K562 (cell line): ENCODE data around the gene ARHGDIA. TPM values are rescaled to one million over a fixed set of nuclear protein-coding genes. Genes with fewer than 3 reads are reported as not detected.

Experiments
- ATAC-seq: fragments of 200-7000 bp; cut with Tn5 transposase; 3 replicates; pipeline ENCODE4 v1.9.1; 2020; ENCODE audit warnings: moderate library complexity
- BruUV-seq: library from RNA; stranded (reverse); fragments of 400-500 nt; replicated peaks from 2 replicates; lab custom pipeline; 2021; lab: Mats Ljungman, UMichigan
- CTCF ChIA-PET: fragments of 300-600 bp; formaldehyde crosslinking; extraction: SDS; loops from one replicate; lab custom pipeline; 2021; ENCODE audit warnings: low intra/inter-chr PET ratio; lab: Yijun Ruan, JAX
- POLR2A ChIA-PET: fragments of 300-600, 350-650 bp; sonication (Branson Sonifier 250); formaldehyde crosslinking; extraction: SDS; loops from one replicate; lab custom pipeline; 2021; ENCODE audit warnings: antibody characterized with exemption, inconsistent platforms; lab: Yijun Ruan, JAX
- DNase-seq, 4 experiments: peaks; one replicate each; pipeline versions ENCODE4 v3.0.0 to v3.0.0-alpha.2; 2011 to 2018; ENCODE audit warnings: low spot score in 3 of 4, mixed read lengths in 3 of 4; ENCODE audit errors: extremely low read depth in 1 of 4
- FAIRE-seq: peaks from 2 replicates; lab custom pipeline; 2011; peaks lifted over from hg19 to GRCh38; lab: Jason Lieb, UNC
- H2AFZ ChIP-seq: 2 replicates; pipeline ENCODE4 v1.6.0; 2011; ENCODE audit warnings: low read depth, low read length, control low read depth, inconsistent platforms
- H3K27ac ChIP-seq: fragments of 200-600 bp; 3 replicates; pipeline ENCODE4 v1.8.0; 2011; ENCODE audit warnings: low read depth, mild to moderate bottlenecking, control low read depth, inconsistent platforms, low read length, moderate library complexity, mixed read lengths; ENCODE audit errors: extremely low read depth
- H3K27me3 ChIP-seq, 2 experiments: fragments of 300-600 bp in 1 of 2; 2 replicates in 1 of 2; 3 replicates in 1 of 2; pipeline versions ENCODE4 v1.6.0 to v1.8.0; 2011; ENCODE audit warnings: inconsistent platforms in 2 of 2, low read length in 2 of 2, mild to moderate bottlenecking in 1 of 2, mixed read lengths in 1 of 2, moderate library complexity in 1 of 2; ENCODE audit not compliant: control insufficient read depth in 2 of 2, insufficient read depth in 2 of 2
- H3K36me3 ChIP-seq: fragments of 300-600 bp; 3 replicates; pipeline ENCODE4 v1.8.0; 2011; ENCODE audit warnings: mild to moderate bottlenecking, low read length, inconsistent platforms; ENCODE audit not compliant: control insufficient read depth, insufficient read depth
- H3K4me1 ChIP-seq, 2 experiments: fragments of 200-600 bp in 1 of 2; replicated peaks in 1 of 2; 2 replicates in 1 of 2; 3 replicates in 1 of 2; pipeline versions ENCODE4 v1.5.1 to v1.8.0; 2011; ENCODE audit warnings: inconsistent platforms in 2 of 2, low read length in 2 of 2, mild to moderate bottlenecking in 1 of 2, mixed read lengths in 1 of 2, moderate library complexity in 1 of 2; ENCODE audit not compliant: control insufficient read depth in 2 of 2, insufficient read depth in 2 of 2
- H3K4me2 ChIP-seq: 2 replicates; pipeline ENCODE4 v1.6.1; 2011; ENCODE audit warnings: low read length, control low read depth, inconsistent platforms, mixed read lengths; ENCODE audit not compliant: insufficient read depth
- H3K4me3 ChIP-seq: fragments of 200-600 bp; sonication (generic), shearing (Covaris generic); 2 replicates; pipeline ENCODE4 v1.5.1; 2016; ENCODE audit warnings: control low read depth, inconsistent platforms
- H3K79me2 ChIP-seq: fragments of 200-600 bp; 3 replicates; pipeline ENCODE4 v1.8.0; 2011; ENCODE audit warnings: low read length, inconsistent platforms; ENCODE audit not compliant: control insufficient read depth, insufficient read depth
- H3K9ac ChIP-seq, 2 experiments: 2 replicates each; pipeline versions ENCODE4 v1.6.0 to v1.6.1; 2011; ENCODE audit warnings: low read depth in 2 of 2, low read length in 2 of 2, control low read depth in 1 of 2, inconsistent platforms in 1 of 2, mild to moderate bottlenecking in 1 of 2, mixed read lengths in 1 of 2; ENCODE audit not compliant: insufficient read depth in 1 of 2
- H3K9me1 ChIP-seq: one replicate; pipeline ENCODE4 v1.6.0; 2011; ENCODE audit warnings: inconsistent platforms, mild to moderate bottlenecking, low read length, moderate library complexity; ENCODE audit not compliant: control insufficient read depth, insufficient read depth
- H3K9me3 ChIP-seq: replicated peaks from 2 replicates; pipeline ENCODE4 v1.5.1; 2011; ENCODE audit warnings: low read depth, low read length, inconsistent platforms; ENCODE audit not compliant: control insufficient read depth, insufficient read depth
- H4K20me1 ChIP-seq: replicated peaks from 2 replicates; pipeline ENCODE4 v1.6.1; 2011; ENCODE audit warnings: low read length, inconsistent platforms, mixed read lengths; ENCODE audit not compliant: control insufficient read depth, insufficient read depth
- CREB1 ChIP-seq, 2 experiments: sonication (generic) in 1 of 2; formaldehyde crosslinking in 1 of 2; IDR thresholded peaks; 2 replicates each; pipeline versions ENCODE4 v1.6.1 to v1.8.0; 2012 to 2022; ENCODE audit warnings: inconsistent platforms in 1 of 2, mild to moderate bottlenecking in 1 of 2, missing genetic modification reagents in 1 of 2, moderate library complexity in 1 of 2
- E2F3 ChIP-seq: fragments of 250-450 bp; sonication (Bioruptor Pico); IDR thresholded peaks from 2 replicates; pipeline ENCODE4 v1.4.0; 2020; ENCODE audit warnings: mild to moderate bottlenecking
- HDAC6 ChIP-seq: IDR thresholded peaks from 2 replicates; pipeline ENCODE4 v1.6.1; 2012; ENCODE audit warnings: low read depth, mild to moderate bottlenecking, control low read depth, inconsistent platforms, low read length, moderate library complexity
- KLF16 ChIP-seq: IDR thresholded peaks from 2 replicates; pipeline ENCODE4 v1.6.1; 2016; ENCODE audit warnings: antibody characterized with exemption
- MTA2 ChIP-seq: fragments of 450-650 bp; IDR thresholded peaks from 2 replicates; pipeline ENCODE4 v1.6.1; 2016; ENCODE audit warnings: low read depth
- SAFB2 ChIP-seq: fragments of 200-400 bp; formaldehyde crosslinking; IDR thresholded peaks from 2 replicates; pipeline ENCODE4 v1.6.1; 2018; ENCODE audit warnings: borderline replicate concordance, low read length, low read depth, moderate library complexity; ENCODE audit not compliant: severe bottlenecking
- SOX6 ChIP-seq: fragments of 450-650 bp; IDR thresholded peaks from 2 replicates; pipeline ENCODE4 v1.6.1; 2014; ENCODE audit warnings: mild to moderate bottlenecking
- ZBTB7A ChIP-seq: IDR thresholded peaks from 2 replicates; pipeline ENCODE4 v1.6.1; 2011; ENCODE audit warnings: low read depth, mild to moderate bottlenecking, low read length, moderate library complexity, borderline replicate concordance; ENCODE audit not compliant: control insufficient read depth
- ZNF232 ChIP-seq: sonication (generic); formaldehyde crosslinking; IDR thresholded peaks from 2 replicates; pipeline ENCODE4 v1.8.0; 2022; ENCODE audit warnings: mild to moderate bottlenecking, missing genetic modification reagents
- WGBS: fragments of 100-300 bp; shearing (Covaris generic); methylation state at CpG from one replicate; pipeline ENCODE4 v1.1.6; 2016; ENCODE audit warnings: low coverage, mixed read lengths; ENCODE audit not compliant: insufficient coverage; ENCODE audit errors: missing lambda C conversion rate; 5-methylcytosine and 5-hydroxymethylcytosine counted together
- in situ Hi-C: fragments of 300-500 bp; cut with MboI; formaldehyde crosslinking; loops from 4 replicates; pipeline ENCODE4 v1.15.0; 2018; ENCODE audit warnings: inconsistent platforms, mixed read lengths
- intact Hi-C: fragments of 100-400 bp; cut with micrococcal nuclease; formaldehyde crosslinking; loops from 2 replicates; pipeline ENCODE4 v1.14.2; 2022
- polyA plus RNA-seq, 8 experiments: library from polyadenylated mRNA; depleted of rRNA in 4 of 8; stranded (reverse) in 5 of 8; unstranded in 3 of 8; fragments of >200 nt; fragmentation: Nextera tagmentation in 2 of 8; fragmentation: Illumina TruSeq in 1 of 8; extraction: Ambion mirVana in 2 of 8; extraction: Trizol in 1 of 8; gene quantifications; 2 replicates each; pipeline versions ENCODE4 v1.2.1 to v1.2.3, GENCODE V29; 2011 to 2014; ENCODE audit warnings: inconsistent platforms in 1 of 8, missing spikeins in 1 of 8
- total RNA-seq, 7 experiments: library from RNA; depleted of rRNA in 6 of 7; stranded (reverse); fragments of >200 nt in 6 of 7; fragmentation: Illumina TruSeq in 2 of 7; extraction: Trizol in 2 of 7; gene quantifications; 2 replicates each; pipeline versions ENCODE4 v1.2.1 to v1.2.3, GENCODE V29; 2011 to 2021; ENCODE audit warnings: low replicate concordance in 1 of 7
- TF ChIP-seq, protein P1 (sequence below): fragments of 450-650 bp; IDR thresholded peaks from 2 replicates; pipeline ENCODE4 v1.6.1; 2017; ENCODE audit warnings: antibody characterized with exemption, mild to moderate bottlenecking
- TF ChIP-seq, protein P2 (sequence below): sonication (generic); formaldehyde crosslinking; IDR thresholded peaks from 2 replicates; pipeline ENCODE4 v1.8.0; 2022; ENCODE audit warnings: mild to moderate bottlenecking, missing genetic modification reagents, borderline replicate concordance
- TF ChIP-seq, protein P3 (sequence below): fragments of 450-650 bp; IDR thresholded peaks from 2 replicates; pipeline ENCODE4 v1.7.0; 2016; ENCODE audit warnings: borderline replicate concordance

ARHGDIA gene
- total and polyA plus RNA-seq, 9 of the 15 experiments (the other 6 are each of a cell fraction or from before 2014, with no cell fraction given): 9.6 to 340 (median 97.6) TPM

DNA sequence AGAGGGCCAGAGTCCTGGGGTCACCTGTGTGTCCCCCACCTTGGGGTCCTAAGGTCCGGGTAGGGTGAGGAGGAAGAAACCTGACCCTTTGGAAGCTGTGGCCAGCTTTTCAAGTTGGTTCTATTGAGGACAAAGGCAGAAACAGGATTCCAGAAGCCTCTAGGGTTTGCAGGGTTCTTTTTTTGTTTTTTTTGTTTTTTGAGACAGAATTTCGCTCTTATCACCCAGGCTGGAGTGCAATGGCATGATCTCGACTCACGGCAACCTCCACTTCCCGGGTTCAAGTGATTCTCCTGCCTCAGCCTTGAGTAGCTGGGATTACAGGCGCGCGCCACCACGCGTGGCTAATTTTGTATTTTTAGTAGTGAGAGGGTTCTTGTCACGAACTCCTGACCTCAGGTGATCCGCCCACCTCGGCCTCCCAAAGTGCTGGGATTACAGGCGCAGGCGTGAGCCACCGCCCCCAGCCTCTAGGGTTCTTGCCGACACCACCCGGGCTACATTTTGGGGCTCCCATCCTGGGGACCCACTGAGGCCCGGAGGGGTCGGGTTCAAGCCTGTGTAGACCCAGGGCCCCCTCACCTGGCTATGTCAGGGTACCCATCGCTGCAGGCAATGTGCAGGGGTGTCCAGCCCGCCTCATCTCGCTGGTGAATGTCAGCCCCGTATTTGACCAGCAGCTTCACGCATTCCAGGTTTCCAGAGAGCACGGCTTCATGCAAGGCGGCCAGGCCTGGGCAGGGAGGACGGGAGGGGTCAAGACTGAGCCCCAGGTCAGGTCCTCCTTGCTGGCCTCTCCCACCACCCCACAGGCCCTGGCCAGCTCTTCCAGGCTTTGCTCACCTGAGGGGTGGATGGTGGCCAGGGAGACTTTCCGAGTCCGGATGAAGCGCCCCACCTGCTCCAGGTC, 37.0 kb downstream of the ARHGDIA start:
- H3K79me2 ChIP-seq: peaks cover 28% of the 10 kb centered on the region; the same call in 2 of the 3 replicates
- H3K9me1 ChIP-seq: no peaks in the 10 kb centered on the region
- no TSS peak for BruUV-seq
- H3K4me1 ChIP-seq: peaks cover 30 to 56% of the 10 kb centered on the region in 2 experiments
- FAIRE-seq (peak; percentile 79), DNase-seq (no peak), ATAC-seq (no peak)
- peak overlapping the region; percentile 64 for H3K4me3 ChIP-seq
- no peaks in the 10 kb centered on the region for H4K20me1 ChIP-seq
- H3K9me3 ChIP-seq: no peaks in the 10 kb centered on the region
- POLR2A ChIA-PET: interaction anchor here (0.6 to 3.6 kb wide), 10 partner anchors 8 to 815 kb away, joined by 3 to 25 read pairs (median 4); partner anchors contain the start of gene NPB
- CTCF ChIA-PET: no interaction called here
- H3K4me2 ChIP-seq: peak overlapping the region; percentile 85
- 54% methylated on average over 25 of the region's 31 CpGs for WGBS
- peak overlapping the region; percentile 68 for H2AFZ ChIP-seq
- no peaks in the 10 kb centered on the region for H3K27me3 ChIP-seq
- intact Hi-C loops: no loop called here
- peak overlapping the region; percentile 98 for H3K27ac ChIP-seq
- H3K9ac ChIP-seq: peak overlapping the region; percentile 85 to 96
- in situ Hi-C loops: no loop called here
- H3K36me3 ChIP-seq: no peaks in the 10 kb centered on the region
- TF ChIP-seq SAFB2 (no peak), SOX6 (no peak), HDAC6 (no peak), ZNF232 (CRISPR knock-in tag) (no peak), MTA2 (no peak), KLF16 (no peak), ZBTB7A (peak; percentile 7; the same call in 1 of the 2 replicates), CREB1 (IDR thresholded peaks at IDR 0.05) (no peak), CREB1 (CRISPR knock-in tag; IDR thresholded peaks at IDR 0.05) (peak; percentile 28; the same call in 1 of the 2 replicates), E2F3 (no peak)
- TF ChIP-seq, protein P1, sequence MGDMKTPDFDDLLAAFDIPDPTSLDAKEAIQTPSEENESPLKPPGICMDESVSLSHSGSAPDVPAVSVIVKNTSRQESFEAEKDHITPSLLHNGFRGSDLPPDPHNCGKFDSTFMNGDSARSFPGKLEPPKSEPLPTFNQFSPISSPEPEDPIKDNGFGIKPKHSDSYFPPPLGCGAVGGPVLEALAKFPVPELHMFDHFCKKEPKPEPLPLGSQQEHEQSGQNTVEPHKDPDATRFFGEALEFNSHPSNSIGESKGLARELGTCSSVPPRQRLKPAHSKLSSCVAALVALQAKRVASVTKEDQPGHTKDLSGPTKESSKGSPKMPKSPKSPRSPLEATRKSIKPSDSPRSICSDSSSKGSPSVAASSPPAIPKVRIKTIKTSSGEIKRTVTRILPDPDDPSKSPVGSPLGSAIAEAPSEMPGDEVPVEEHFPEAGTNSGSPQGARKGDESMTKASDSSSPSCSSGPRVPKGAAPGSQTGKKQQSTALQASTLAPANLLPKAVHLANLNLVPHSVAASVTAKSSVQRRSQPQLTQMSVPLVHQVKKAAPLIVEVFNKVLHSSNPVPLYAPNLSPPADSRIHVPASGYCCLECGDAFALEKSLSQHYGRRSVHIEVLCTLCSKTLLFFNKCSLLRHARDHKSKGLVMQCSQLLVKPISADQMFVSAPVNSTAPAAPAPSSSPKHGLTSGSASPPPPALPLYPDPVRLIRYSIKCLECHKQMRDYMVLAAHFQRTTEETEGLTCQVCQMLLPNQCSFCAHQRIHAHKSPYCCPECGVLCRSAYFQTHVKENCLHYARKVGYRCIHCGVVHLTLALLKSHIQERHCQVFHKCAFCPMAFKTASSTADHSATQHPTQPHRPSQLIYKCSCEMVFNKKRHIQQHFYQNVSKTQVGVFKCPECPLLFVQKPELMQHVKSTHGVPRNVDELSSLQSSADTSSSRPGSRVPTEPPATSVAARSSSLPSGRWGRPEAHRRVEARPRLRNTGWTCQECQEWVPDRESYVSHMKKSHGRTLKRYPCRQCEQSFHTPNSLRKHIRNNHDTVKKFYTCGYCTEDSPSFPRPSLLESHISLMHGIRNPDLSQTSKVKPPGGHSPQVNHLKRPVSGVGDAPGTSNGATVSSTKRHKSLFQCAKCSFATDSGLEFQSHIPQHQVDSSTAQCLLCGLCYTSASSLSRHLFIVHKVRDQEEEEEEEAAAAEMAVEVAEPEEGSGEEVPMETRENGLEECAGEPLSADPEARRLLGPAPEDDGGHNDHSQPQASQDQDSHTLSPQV: no peak
- TF ChIP-seq, protein P2, sequence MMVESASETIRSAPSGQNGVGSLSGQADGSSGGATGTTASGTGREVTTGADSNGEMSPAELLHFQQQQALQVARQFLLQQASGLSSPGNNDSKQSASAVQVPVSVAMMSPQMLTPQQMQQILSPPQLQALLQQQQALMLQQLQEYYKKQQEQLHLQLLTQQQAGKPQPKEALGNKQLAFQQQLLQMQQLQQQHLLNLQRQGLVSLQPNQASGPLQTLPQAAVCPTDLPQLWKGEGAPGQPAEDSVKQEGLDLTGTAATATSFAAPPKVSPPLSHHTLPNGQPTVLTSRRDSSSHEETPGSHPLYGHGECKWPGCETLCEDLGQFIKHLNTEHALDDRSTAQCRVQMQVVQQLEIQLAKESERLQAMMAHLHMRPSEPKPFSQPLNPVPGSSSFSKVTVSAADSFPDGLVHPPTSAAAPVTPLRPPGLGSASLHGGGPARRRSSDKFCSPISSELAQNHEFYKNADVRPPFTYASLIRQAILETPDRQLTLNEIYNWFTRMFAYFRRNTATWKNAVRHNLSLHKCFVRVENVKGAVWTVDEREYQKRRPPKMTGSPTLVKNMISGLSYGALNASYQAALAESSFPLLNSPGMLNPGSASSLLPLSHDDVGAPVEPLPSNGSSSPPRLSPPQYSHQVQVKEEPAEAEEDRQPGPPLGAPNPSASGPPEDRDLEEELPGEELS (CRISPR knock-in tag): no peak
- TF ChIP-seq, protein P3, sequence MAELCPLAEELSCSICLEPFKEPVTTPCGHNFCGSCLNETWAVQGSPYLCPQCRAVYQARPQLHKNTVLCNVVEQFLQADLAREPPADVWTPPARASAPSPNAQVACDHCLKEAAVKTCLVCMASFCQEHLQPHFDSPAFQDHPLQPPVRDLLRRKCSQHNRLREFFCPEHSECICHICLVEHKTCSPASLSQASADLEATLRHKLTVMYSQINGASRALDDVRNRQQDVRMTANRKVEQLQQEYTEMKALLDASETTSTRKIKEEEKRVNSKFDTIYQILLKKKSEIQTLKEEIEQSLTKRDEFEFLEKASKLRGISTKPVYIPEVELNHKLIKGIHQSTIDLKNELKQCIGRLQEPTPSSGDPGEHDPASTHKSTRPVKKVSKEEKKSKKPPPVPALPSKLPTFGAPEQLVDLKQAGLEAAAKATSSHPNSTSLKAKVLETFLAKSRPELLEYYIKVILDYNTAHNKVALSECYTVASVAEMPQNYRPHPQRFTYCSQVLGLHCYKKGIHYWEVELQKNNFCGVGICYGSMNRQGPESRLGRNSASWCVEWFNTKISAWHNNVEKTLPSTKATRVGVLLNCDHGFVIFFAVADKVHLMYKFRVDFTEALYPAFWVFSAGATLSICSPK: peak; percentile 25; the same call in 1 of the 2 replicates
